HG02642 (cell line): ENCODE results near the gene CNN2.

Source experiments
- ATAC-seq: cut with Tn5 transposase; IDR thresholded peaks from one replicate; pipeline ENCODE4 v1.9.1; 2021; ENCODE audit warnings: mild to moderate bottlenecking; ENCODE audit not compliant: unreplicated experiment, poor library complexity

CNN2 gene

GRCh38 chr19:995051-995827, 31.2 kb upstream of the CNN2 start:
- no peak for ATAC-seq

- no peak for ATAC-seq
These were observed 30.2 kb upstream of the CNN2 start for GRCh38 chr19:996051-996838.

- ATAC-seq = no peak
These were observed 28.3 kb upstream of the CNN2 start for GRCh38 chr19:998064-998463.

GRCh38 chr19:999379-999719, 27.1 kb upstream of the CNN2 start:
- no peak for ATAC-seq

GRCh38 chr19:1000095-1000494, 26.3 kb upstream of the CNN2 start, which contains the start of gene GRIN3B:
Gene GRIN3B, plus strand, starts transcription at chr19:1000419. Its CDS starts 19 bp downstream, at chr19:1000438.
- no peak for ATAC-seq

- ATAC-seq = no peak
These were observed 25.5 kb upstream of the CNN2 start for GRCh38 chr19:1000591-1001537.

- ATAC-seq = no peak
These were observed 24.8 kb upstream of the CNN2 start for GRCh38 chr19:1001538-1002166.

- ATAC-seq = no peak
These were observed 23.8 kb upstream of the CNN2 start for GRCh38 chr19:1002600-1002999.

- ATAC-seq = no peak
These were observed 23.1 kb upstream of the CNN2 start for GRCh38 chr19:1003283-1003682.

- no peak for ATAC-seq
These were observed 22.1 kb upstream of the CNN2 start for GRCh38 chr19:1004204-1004802.

- no peak for ATAC-seq
These were observed 21.4 kb upstream of the CNN2 start for GRCh38 chr19:1004803-1005664.

GRCh38 chr19:1006711-1007398, 19.6 kb upstream of the CNN2 start:
- no peak for ATAC-seq

GRCh38 chr19:1007399-1008251, 18.8 kb upstream of the CNN2 start:
- no peak for ATAC-seq

GRCh38 chr19:1008268-1009040, 18.0 kb upstream of the CNN2 start:
- no peak for ATAC-seq

GRCh38 chr19:1009041-1009980, 17.1 kb upstream of the CNN2 start:
- ATAC-seq = no peak
